Measurements from ENCODE around the gene LRRC14B. TPM values are rescaled to one million over a fixed set of nuclear protein-coding genes. Genes with fewer than 3 reads are reported as not detected.

Gene LRRC14B
- total RNA-seq, 1 donor from 2014 or later, result not detected

DNA sequence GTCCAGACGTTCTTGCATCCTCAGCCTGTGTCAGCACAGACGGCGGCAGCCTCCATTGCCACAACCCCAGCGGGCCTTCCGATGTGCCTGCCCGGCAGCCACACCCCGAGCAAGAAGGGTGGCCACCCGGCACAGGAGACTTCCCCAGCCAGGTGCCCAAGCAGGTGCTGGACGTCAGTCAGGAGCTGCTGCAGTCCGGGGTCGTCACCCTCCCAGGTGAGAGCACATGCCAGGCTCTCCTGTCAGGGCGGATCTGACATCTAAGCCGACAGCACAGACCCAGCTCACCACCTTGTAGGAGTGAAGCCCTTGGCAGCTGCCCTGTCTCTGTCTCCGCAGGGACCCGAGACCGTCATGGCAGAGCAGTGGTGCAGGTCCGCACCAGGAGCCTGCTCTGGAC lies 48.3 kb upstream of the LRRC14B start:
- H3K4me3 Mint-ChIP-seq, result no peak overlapping the region
- H3K27me3 Mint-ChIP-seq (ENCODE audit: insufficient read depth, low read depth), result no peaks in the 10 kb centered on the region
- peaks cover 17% of the 10 kb centered on the region for H3K9me3 Mint-ChIP-seq
- peaks cover 3% of the 10 kb centered on the region for H3F3A ChIP-seq (ENCODE audit: low read depth)
- H3K9ac ChIP-seq, result no peak overlapping the region
- no peaks in the 10 kb centered on the region for H3K4me1 Mint-ChIP-seq
- peaks cover 15% of the 10 kb centered on the region for H4K20me1 ChIP-seq (ENCODE audit: low read depth)
- no peak overlapping the region for H3K4me2 ChIP-seq
- no peak for DNase-seq (ENCODE audit: low spot score)
- TF ChIP-seq CTCF (IDR thresholded peaks at IDR 0.05), result no peak
- TF ChIP-seq EZH2 (IDR thresholded peaks at IDR 0.05), result no peak
- no peak for TF ChIP-seq EZH2phosphoT487 (IDR thresholded peaks at IDR 0.05)
- H3K4me1 ChIP-seq, result no peaks in the 10 kb centered on the region
- peaks cover 19% of the 10 kb centered on the region for H3K36me3 ChIP-seq
- H3K36me3 Mint-ChIP-seq, result peaks cover 34% of the 10 kb centered on the region
- H3K9me3 ChIP-seq (ENCODE audit: low read depth), result peaks cover 7% of the 10 kb centered on the region
- H3K4me3 ChIP-seq, result no peak overlapping the region
- no peak overlapping the region for H3K27ac ChIP-seq
- no peak overlapping the region for H2AFZ ChIP-seq (replicated peaks)
- no peak overlapping the region for H3K27ac Mint-ChIP-seq
- H3K27me3 ChIP-seq, result no peaks in the 10 kb centered on the region
- H3K79me2 ChIP-seq (ENCODE audit: low read depth), result no peaks in the 10 kb centered on the region

GRCh38 chr5:144941-145340 lies 46.4 kb upstream of the LRRC14B start:
- Histone ChIP-seq H3K79me2 (ENCODE audit: low read depth) (no peaks in the 10 kb centered on the region), H3K4me2 (no peak overlapping the region), H3F3A (ENCODE audit: low read depth) (no peaks in the 10 kb centered on the region), H3K36me3 (peaks cover 30% of the 10 kb centered on the region), H3K27me3 (no peaks in the 10 kb centered on the region), H3K9ac (no peak overlapping the region), H3K9me3 (ENCODE audit: low read depth) (peaks cover 15% of the 10 kb centered on the region), H3K4me3 (no peak overlapping the region), H4K20me1 (ENCODE audit: low read depth) (no peaks in the 10 kb centered on the region), H2AFZ (replicated peaks) (no peak overlapping the region), H3K27ac (no peak overlapping the region), H3K4me1 (no peaks in the 10 kb centered on the region)
- Mint-ChIP-seq H3K27ac (no peak overlapping the region), H3K4me1 (no peaks in the 10 kb centered on the region), H3K4me3 (no peak overlapping the region), H3K36me3 (peaks cover 41% of the 10 kb centered on the region), H3K9me3 (peaks cover 20% of the 10 kb centered on the region), H3K27me3 (ENCODE audit: insufficient read depth, low read depth) (no peaks in the 10 kb centered on the region)
- TF ChIP-seq EZH2 (IDR thresholded peaks at IDR 0.05) (no peak), EZH2phosphoT487 (IDR thresholded peaks at IDR 0.05) (no peak), CTCF (IDR thresholded peaks at IDR 0.05) (no peak)
- no peak for DNase-seq (ENCODE audit: low spot score)

DNA sequence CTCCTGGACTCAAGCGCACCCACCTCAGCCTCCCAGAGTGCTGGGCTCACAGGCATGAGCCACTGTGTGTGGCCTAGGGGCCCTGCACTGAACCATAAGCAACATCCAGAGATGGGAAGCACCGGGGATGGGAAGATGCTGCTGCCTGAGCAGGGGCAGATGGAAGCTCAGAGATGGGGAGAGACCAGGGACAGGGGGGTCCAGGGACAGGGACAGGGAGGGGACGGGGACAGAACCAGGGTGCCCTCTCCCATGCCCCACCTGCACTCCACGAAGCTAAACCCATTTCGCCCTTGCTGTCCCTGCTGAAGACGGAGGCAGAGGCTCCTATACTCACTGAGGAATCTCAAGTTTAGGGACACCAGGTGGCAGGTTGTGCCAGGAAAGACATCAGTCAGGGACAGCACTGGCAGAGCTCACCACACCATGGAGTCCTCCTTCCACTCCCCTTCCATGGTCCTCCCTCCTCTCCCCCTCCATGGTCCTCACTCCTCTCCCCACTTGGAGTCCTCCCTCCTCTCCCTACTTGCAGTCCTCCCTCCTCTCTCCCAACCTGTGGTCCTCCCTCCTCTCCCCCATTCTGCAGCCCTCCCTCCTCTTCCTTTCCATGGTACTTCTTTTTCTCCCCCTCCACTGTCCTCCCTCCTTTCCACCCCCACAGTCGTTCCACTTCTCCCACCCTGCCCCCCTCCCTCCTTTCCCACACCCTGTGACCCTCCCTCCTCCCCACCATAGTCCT lies 45.5 kb upstream of the LRRC14B start:
- Histone ChIP-seq H3K27me3 (no peaks in the 10 kb centered on the region), H3K4me1 (no peaks in the 10 kb centered on the region), H3K4me3 (no peak overlapping the region), H3F3A (ENCODE audit: low read depth) (no peaks in the 10 kb centered on the region), H2AFZ (replicated peaks) (no peak overlapping the region), H3K9ac (no peak overlapping the region), H3K9me3 (ENCODE audit: low read depth) (peaks cover 15% of the 10 kb centered on the region), H3K27ac (no peak overlapping the region), H3K79me2 (ENCODE audit: low read depth) (no peaks in the 10 kb centered on the region), H3K36me3 (peaks cover 32% of the 10 kb centered on the region), H3K4me2 (no peak overlapping the region), H4K20me1 (ENCODE audit: low read depth) (no peaks in the 10 kb centered on the region)
- Mint-ChIP-seq H3K4me1 (no peaks in the 10 kb centered on the region), H3K9me3 (peaks cover 20% of the 10 kb centered on the region), H3K4me3 (no peak overlapping the region), H3K36me3 (peaks cover 42% of the 10 kb centered on the region), H3K27me3 (ENCODE audit: insufficient read depth, low read depth) (no peaks in the 10 kb centered on the region), H3K27ac (no peak overlapping the region)
- DNase-seq (ENCODE audit: low spot score), result no peak
- no peak for TF ChIP-seq EZH2 (IDR thresholded peaks at IDR 0.05)

- Histone ChIP-seq H3K4me2 (no peak overlapping the region), H3K27me3 (no peaks in the 10 kb centered on the region), H3K79me2 (ENCODE audit: low read depth) (no peaks in the 10 kb centered on the region), H2AFZ (replicated peaks) (no peak overlapping the region), H3F3A (ENCODE audit: low read depth) (peaks cover 10% of the 10 kb centered on the region), H3K36me3 (peaks cover 39% of the 10 kb centered on the region), H4K20me1 (ENCODE audit: low read depth) (no peaks in the 10 kb centered on the region), H3K27ac (no peak overlapping the region), H3K9ac (no peak overlapping the region), H3K4me1 (no peaks in the 10 kb centered on the region), H3K9me3 (ENCODE audit: low read depth) (peaks cover 15% of the 10 kb centered on the region), H3K4me3 (no peak overlapping the region)
- no peak for DNase-seq (ENCODE audit: low spot score)
- Mint-ChIP-seq H3K27me3 (ENCODE audit: insufficient read depth, low read depth) (no peaks in the 10 kb centered on the region), H3K27ac (no peak overlapping the region), H3K36me3 (peaks cover 47% of the 10 kb centered on the region), H3K4me1 (no peaks in the 10 kb centered on the region), H3K9me3 (peaks cover 20% of the 10 kb centered on the region), H3K4me3 (no peak overlapping the region)
- TF ChIP-seq EZH2phosphoT487 (IDR thresholded peaks at IDR 0.05) (no peak), EZH2 (IDR thresholded peaks at IDR 0.05) (no peak)
Observed at GRCh38 chr5:147751-148150, 43.5 kb upstream of the LRRC14B start.

Measured in neural progenitor cell (in vitro differentiated cells).